Muscle layer of duodenum (tissue), 2 donors: ENCODE data around the gene MICB.

Experiments used
- H3K27ac ChIP-seq: one replicate; pipeline ENCODE4 v1.7.0; 2013; ENCODE audit warnings: mild to moderate bottlenecking, low read length
- H3K27me3 ChIP-seq: one replicate; pipeline ENCODE4 v1.7.0; 2013; ENCODE audit warnings: low read depth, mild to moderate bottlenecking, control low read depth, low read length
- H3K36me3 ChIP-seq, 2 donors: one replicate each; pipeline ENCODE4 v1.7.0; 2013; ENCODE audit warnings: low read length in 2 of 2, control low read depth in 1 of 2, mild to moderate bottlenecking in 1 of 2; ENCODE audit not compliant: insufficient read depth in 2 of 2, control insufficient read depth in 1 of 2
- H3K4me1 ChIP-seq, 2 donors: one replicate each; pipeline ENCODE4 v1.7.0; 2013; ENCODE audit warnings: low read length in 2 of 2, mild to moderate bottlenecking in 2 of 2, control low read depth in 1 of 2, moderate library complexity in 1 of 2; ENCODE audit not compliant: insufficient read depth in 2 of 2, control insufficient read depth in 1 of 2
- H3K4me3 ChIP-seq, 2 donors: one replicate each; pipeline ENCODE4 v1.7.0; 2013; ENCODE audit warnings: low read length in 2 of 2, low read depth in 1 of 2, mild to moderate bottlenecking in 1 of 2
- H3K9me3 ChIP-seq, 2 donors: one replicate each; pipeline ENCODE4 v1.7.0; 2013; ENCODE audit warnings: low read length in 2 of 2, control low read depth in 1 of 2, mild to moderate bottlenecking in 1 of 2; ENCODE audit not compliant: control insufficient read depth in 1 of 2
- donor health status: healthy.

MICB gene

GRCh38 chr6:31533455-31533841 lies 35.5 kb downstream of the MICB start:
- Histone ChIP-seq H3K27me3 (no peaks in the 10 kb centered on the region), H3K27ac (no peak overlapping the region), H3K4me1 (peaks cover 0 to 2% of the 10 kb centered on the region in 2 donors), H3K36me3 (peaks cover 63 to 80% of the 10 kb centered on the region in 2 donors), H3K9me3 (no peaks in the 10 kb centered on the region), H3K4me3 (no peak overlapping the region)

- Histone ChIP-seq H3K4me1 (peaks cover 5 to 8% of the 10 kb centered on the region in 2 donors), H3K4me3 (no peak overlapping the region), H3K36me3 (peaks cover 68 to 85% of the 10 kb centered on the region in 2 donors), H3K27me3 (no peaks in the 10 kb centered on the region), H3K27ac (no peak overlapping the region), H3K9me3 (no peaks in the 10 kb centered on the region)
Measured at GRCh38 chr6:31534011-31534410, 36.1 kb downstream of the MICB start.

- Histone ChIP-seq H3K9me3 (no peaks in the 10 kb centered on the region), H3K4me3 (no peak overlapping the region), H3K27me3 (no peaks in the 10 kb centered on the region), H3K27ac (no peak overlapping the region), H3K4me1 (peaks cover 10 to 14% of the 10 kb centered on the region in 2 donors), H3K36me3 (peaks cover 74 to 89% of the 10 kb centered on the region in 2 donors)
Measured at GRCh38 chr6:31534521-31535040, 36.6 kb downstream of the MICB start.

GRCh38 chr6:31535538-31536324 lies 37.8 kb downstream of the MICB start:
- no peak overlapping the region for H3K27ac ChIP-seq
- H3K27me3 ChIP-seq: no peaks in the 10 kb centered on the region
- H3K4me1 ChIP-seq: peaks cover 20 to 25% of the 10 kb centered on the region in 2 donors
- H3K36me3 ChIP-seq: peaks cover 67 to 84% of the 10 kb centered on the region in 2 donors
- H3K4me3 ChIP-seq: no peak overlapping the region
- H3K9me3 ChIP-seq: no peaks in the 10 kb centered on the region

- Histone ChIP-seq H3K9me3 (no peaks in the 10 kb centered on the region), H3K27ac (peak overlapping the region; percentile 35), H3K36me3 (peaks cover 49 to 61% of the 10 kb centered on the region in 2 donors), H3K4me1 (peaks cover 20 to 29% of the 10 kb centered on the region in 2 donors), H3K4me3 (peak overlapping the region; percentile 88 to 99), H3K27me3 (no peaks in the 10 kb centered on the region)
Measured at GRCh38 chr6:31538805-31539400, 41.0 kb downstream of the MICB start.

GRCh38 chr6:31540640-31541039 lies 42.7 kb downstream of the MICB start:
- peaks cover 32 to 44% of the 10 kb centered on the region in 2 donors for H3K36me3 ChIP-seq
- H3K27ac ChIP-seq: peak overlapping the region; percentile 100
- H3K4me1 ChIP-seq: peaks cover 20 to 29% of the 10 kb centered on the region in 2 donors

GRCh38 chr6:31541059-31541657 lies 43.2 kb downstream of the MICB start:
- Histone ChIP-seq H3K27me3 (no peaks in the 10 kb centered on the region), H3K27ac (peak overlapping the region; percentile 100), H3K4me1 (peaks cover 20 to 29% of the 10 kb centered on the region in 2 donors), H3K9me3 (no peaks in the 10 kb centered on the region), H3K36me3 (peaks cover 27 to 39% of the 10 kb centered on the region in 2 donors), H3K4me3 (peak overlapping the region; percentile 88 to 99)

More at GRCh38 chr6:31540640-31541039, 42.7 kb downstream of the MICB start:
- Histone ChIP-seq H3K9me3 (no peaks in the 10 kb centered on the region), H3K27me3 (no peaks in the 10 kb centered on the region), H3K4me3 (peak overlapping the region; percentile 88 to 99)

GRCh38 chr6:31541658-31542521 lies 43.9 kb downstream of the MICB start, which contains the start of gene DDX39B:
Gene DDX39B, minus strand, starts transcription at chr6:31542003. Its CDS starts 1,471 bp downstream, at chr6:31540532.
- no peaks in the 10 kb centered on the region for H3K9me3 ChIP-seq
- H3K27me3 ChIP-seq: no peaks in the 10 kb centered on the region
- H3K4me3 ChIP-seq: peak within 1 kb of the TSS; percentile 88 to 99
- peaks cover 25 to 30% of the 10 kb centered on the region in 2 donors for H3K4me1 ChIP-seq
- peaks cover 21 to 31% of the 10 kb centered on the region in 2 donors for H3K36me3 ChIP-seq
- peak within 1 kb of the TSS; percentile 100 for H3K27ac ChIP-seq

GRCh38 chr6:31543639-31544038 lies 45.7 kb downstream of the MICB start:
- Histone ChIP-seq H3K4me3 (no peak overlapping the region), H3K27me3 (no peaks in the 10 kb centered on the region), H3K9me3 (no peaks in the 10 kb centered on the region), H3K36me3 (peaks cover 13 to 20% of the 10 kb centered on the region in 2 donors), H3K4me1 (peaks cover 24 to 39% of the 10 kb centered on the region in 2 donors), H3K27ac (no peak overlapping the region)

- H3K4me3 ChIP-seq: no peak overlapping the region
- H3K9me3 ChIP-seq: no peaks in the 10 kb centered on the region
- H3K4me1 ChIP-seq: peaks cover 13 to 33% of the 10 kb centered on the region in 2 donors
- H3K27ac ChIP-seq: no peak overlapping the region
- H3K36me3 ChIP-seq: peaks cover 6 to 20% of the 10 kb centered on the region in 2 donors
- no peaks in the 10 kb centered on the region for H3K27me3 ChIP-seq
Measured at GRCh38 chr6:31544676-31545075, 46.7 kb downstream of the MICB start.
